GM19455 (cell line): ENCODE measurements around the gene KIF13A.
"Not testable (repeated sequence)": the region's sequence is repeated elsewhere in the genome, so short reads cannot be mapped to it uniquely, and the experiment has no call there.

ENCODE experiments used
- ATAC-seq: cut with Tn5 transposase; IDR thresholded peaks from one replicate; pipeline ENCODE4 v1.9.1; 2021; ENCODE audit not compliant: unreplicated experiment

The KIF13A gene

DNA sequence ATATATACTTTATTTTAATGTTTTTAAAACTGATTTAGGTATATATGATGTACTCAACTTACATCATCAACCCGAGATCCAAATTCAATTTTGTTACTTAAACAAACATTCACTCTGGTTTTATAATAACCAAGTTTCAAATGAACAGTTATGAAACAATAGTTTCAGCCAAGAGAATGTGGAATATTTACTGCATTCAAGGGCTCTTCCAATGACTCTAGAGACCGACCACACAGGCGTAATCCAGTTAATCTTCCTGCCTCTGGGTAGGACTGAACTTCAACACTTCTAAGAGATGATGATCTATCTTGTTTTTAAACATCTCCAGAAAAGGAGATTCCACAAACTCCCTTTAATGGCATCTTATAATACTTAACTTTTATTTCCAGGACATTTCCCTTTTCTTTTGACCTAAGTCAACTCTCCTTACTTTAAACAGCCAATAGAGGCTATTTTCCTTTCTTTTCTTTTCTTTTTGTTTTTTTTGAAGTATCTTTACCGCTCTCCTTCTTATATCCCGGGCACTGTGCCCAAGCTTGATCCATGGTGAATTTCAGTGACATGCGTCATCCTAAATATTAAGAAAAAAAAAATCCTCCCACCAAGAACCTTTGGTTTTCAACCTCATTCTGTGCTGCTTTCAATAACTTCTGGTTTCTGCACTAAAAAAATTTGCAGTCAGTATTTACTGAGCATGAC is 110.1 kb downstream of the KIF13A start:
- no peak for ATAC-seq

DNA sequence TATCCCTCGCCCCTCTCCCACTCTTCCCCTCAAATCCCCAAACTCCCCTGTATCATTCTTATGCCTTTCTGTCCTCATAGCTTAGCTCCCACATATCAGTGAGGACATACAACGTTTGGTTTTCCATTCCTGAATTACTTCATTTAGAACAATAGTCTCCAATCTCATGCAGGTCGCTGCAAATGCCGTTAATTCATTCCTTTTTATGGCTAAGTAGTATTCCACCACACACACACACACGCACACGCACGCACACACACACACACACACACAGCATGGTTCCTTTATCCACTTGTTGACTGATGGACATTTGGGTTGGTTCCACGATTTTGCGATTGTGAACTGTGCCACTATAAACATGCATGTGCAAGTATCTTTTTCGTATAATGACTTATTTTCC is 112.7 kb downstream of the KIF13A start:
- ATAC-seq: no peak

DNA sequence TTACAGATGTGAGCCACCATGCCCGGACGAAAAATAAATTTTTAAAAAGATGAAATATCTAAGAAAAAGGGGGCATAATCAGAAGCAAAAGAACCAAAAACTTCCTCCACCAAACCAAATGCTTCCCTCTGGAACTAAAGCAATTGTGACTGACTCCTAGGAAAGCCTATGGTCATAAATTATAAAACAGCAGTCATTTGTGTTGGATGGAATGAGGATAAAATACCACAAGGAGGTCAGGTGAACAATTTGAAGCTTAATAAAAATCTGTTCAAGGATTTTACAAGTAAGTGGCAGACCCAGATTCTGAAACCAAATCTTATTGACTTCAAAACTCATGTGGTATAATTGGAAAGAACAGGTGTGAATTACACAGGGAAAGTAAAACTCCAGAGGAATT is 114.5 kb downstream of the KIF13A start:
- ATAC-seq: no peak

DNA sequence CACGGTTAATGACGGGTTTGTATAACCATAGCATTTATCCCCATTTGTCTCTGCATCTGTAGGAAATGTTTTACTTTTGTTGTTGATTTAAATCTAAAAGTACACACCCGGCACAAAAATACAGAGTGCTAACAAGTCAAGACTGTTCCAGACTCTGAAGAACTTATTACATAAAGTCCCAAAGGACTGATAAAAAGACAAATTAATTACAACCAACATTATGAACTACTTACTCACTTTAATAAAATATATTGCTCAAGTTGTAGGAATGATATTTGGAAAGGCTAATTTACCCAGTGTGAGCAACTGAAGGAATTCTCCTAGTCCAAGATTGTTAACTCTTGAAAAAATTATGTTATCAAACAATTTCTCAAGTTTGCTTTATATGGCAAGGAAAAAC is 115.6 kb downstream of the KIF13A start:
- ATAC-seq: no peak

DNA sequence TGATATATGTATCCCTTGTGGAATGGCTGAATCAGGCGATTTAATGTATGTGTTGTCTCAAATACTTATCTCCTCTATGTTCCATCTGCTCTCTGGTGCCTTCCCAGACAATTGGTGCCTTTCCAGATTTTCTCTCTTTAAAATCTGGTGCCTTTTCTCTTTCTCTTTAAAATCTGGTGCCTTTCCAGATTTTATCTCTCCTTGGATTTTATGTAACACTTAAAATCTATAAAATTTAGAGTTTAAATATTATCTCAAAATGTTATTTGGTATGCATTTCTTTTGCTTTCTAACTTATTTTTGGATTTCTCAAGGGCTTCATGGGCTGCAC is 116.3 kb downstream of the KIF13A start:
- no peak for ATAC-seq

DNA sequence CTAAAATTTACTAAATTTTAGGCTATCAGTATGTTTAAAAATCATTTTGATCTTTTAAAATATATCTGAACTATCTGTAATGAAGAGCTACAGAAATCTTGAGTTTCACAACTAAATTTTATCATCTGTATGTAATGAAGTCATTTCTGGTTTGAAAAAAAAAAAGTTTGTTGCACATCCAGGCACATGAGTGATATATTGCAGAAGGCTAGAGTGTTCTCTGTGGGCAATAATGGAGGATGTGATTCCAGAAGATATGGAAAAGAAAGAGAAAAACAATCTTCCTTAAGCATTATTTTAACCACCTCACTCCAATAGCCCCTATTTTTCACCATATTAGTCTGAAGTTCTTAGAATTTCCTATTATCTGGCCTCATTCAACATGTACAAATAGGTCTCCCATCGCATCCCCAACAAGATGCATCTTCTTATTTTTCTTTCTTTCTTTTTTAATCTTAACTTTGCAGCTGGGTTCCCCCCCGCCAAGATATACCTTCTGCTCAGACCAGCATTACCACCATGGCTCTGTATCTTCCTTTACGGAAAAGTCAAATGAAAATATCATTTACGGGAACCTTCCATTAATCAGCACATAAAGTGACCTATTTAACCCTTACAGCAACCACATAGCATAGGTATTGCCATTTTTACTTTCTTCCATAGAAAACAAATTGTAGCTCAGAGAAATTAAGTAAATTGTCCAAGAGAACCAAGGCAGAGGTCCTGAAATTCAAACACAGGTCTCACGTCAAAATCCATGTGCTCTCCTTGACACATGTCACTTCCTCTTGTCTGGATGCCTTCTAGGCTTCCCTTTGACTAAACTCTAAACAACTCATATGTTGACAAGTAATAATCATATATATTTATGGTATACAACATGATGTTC is 116.9 kb downstream of the KIF13A start:
- ATAC-seq: no peak

DNA sequence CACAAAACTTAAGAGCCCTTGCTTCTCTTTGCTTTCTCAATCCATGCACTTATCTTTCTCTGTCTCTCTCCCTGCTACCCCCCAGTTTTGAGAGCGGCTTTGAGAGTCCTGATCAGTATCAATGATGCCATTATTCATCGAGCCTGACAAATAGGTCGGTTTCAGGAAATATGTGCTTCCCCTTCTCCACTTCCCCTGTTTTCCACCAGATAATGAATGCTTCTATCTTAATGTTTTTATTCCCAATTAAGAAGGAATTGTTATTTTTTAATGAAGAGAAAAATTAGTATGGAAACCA is 117.7 kb downstream of the KIF13A start:
- no peak for ATAC-seq

DNA sequence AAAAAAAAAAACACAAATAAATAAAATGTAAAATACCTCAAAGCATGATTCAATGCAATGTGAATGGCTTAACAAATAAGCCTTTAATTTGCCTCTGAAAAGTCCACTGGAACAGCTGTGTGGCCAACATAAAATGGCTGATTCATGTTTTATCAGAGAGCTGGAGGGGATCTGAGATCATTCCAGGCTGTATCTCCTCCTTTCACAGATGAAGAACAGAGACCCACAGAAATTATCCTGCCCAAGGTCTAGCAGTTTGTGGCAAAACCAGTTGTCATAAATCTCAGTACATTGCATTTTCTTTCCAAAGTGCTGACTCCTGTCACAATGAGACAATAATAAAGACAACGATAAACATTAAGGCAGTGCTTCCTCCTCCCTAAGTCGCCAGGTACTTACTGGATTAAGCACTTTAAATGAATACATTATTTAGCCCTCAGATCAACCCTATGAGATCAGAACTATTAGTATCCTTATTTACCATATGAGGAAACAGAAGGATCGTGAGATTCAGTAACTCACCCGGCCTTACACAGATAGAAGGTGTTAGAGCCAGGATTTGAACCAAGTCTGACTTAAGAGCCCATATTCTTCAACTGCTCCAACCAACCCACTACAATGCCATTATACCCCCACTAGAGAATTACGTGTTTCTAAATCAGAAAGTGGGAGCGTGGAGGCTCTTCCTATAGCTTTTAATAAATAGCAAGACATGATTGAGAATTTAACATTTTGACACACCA is 118.3 kb downstream of the KIF13A start:
- no peak for ATAC-seq

DNA sequence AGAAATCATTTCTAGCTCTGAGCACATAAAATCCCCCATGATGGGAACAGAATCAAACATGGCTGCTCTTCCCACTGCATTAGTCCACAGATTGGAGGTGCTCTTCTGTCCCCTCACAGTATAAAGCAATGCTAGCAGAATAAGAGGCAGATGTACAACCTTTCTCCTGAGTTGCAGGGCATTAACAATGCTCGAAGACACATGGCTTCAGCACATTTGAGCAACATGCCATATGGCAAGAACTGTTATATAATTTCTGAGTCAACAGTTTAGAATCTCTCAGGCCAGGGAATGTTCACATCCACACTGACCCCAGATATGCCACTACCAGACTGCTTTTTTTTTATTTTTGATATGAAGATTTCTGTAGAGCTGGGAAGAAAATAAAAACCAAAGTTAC is 119.6 kb downstream of the KIF13A start:
- no peak for ATAC-seq

DNA sequence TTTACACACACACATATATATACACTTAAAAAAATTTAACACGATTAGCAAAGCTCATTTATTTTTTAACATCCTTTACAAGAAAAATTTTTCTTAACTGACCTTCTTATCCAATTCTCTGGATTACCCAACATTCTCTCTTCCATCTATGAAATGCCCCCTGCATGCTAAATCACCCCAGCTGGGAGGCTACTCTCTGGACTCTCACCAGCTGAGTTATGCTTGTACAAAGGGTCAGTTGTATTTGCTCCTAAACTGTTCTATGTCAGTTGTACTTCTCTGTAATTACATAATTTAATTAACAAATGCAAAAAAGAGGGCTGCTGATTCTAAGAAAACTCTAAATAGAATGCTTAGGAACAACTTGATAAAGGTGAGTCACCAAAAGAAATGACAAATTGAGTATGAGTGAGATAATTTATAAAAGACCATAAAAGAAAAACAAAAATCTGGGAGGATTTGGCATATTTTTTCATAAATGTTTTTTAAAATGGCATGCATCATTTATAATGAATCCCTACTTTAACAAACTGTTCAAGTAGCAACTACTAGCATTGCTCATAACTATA is 120.5 kb downstream of the KIF13A start:
- ATAC-seq: no peak

DNA sequence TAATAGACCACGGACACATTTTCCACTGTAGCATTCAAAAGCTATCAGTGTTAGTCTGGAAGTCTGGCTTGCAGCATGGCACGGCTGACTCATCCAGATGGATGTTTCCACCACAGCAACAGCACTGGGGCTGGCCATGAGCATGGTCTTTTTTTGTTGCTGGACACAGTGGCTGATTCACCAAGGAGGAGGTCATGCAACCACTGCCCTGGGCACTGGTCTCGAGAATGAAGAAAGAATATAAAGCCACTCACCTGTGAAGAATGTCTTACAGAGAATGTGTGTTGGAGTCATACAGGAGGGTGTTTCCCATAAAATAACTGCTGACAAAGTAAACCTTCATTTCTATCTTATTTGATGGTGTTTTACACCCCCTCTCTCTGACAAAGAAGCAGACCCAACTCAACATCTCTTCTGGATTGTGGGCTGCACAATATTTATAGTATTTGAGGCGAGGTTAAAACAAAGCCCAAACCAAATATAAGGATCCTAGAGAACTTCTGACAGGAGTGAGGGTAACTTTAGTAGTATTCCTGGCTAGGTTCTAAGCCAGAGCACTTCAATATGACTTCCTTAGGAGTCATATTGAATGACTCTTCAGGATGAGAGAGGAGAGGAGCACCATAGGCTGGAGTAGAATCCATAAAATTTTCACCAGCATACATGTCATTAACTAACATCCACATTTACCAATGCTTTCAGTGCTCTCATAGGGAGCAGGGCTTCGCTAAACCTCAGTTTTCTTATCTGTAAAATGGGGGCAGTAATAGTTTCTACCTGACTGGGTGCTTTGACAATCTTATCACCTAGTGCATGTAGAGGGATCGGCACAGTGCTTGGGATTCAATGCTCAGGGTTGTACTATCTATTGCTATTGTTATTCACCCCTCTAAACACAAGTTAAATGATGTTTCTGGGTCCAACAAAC is 121.4 kb downstream of the KIF13A start:
- no peak for ATAC-seq

DNA sequence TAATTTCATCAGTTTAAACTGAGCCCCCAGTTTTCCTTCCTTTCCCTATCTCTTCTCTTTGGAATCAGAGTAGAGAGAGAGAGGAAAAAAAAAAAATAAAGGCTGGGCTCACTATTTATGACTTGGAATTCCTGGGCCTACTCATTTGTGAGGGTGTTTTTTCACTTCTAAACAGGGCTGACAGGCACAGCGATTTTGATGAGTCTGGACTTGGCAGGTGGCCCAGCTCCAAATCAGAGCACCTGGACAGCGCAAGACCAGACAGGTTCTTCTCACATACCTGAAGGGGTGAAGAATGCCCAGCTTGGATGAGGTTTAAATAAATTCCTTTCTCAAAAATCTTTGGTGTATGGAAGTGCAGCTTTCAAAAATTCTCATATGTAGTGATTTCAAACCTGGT is 122.2 kb downstream of the KIF13A start:
- no peak for ATAC-seq

DNA sequence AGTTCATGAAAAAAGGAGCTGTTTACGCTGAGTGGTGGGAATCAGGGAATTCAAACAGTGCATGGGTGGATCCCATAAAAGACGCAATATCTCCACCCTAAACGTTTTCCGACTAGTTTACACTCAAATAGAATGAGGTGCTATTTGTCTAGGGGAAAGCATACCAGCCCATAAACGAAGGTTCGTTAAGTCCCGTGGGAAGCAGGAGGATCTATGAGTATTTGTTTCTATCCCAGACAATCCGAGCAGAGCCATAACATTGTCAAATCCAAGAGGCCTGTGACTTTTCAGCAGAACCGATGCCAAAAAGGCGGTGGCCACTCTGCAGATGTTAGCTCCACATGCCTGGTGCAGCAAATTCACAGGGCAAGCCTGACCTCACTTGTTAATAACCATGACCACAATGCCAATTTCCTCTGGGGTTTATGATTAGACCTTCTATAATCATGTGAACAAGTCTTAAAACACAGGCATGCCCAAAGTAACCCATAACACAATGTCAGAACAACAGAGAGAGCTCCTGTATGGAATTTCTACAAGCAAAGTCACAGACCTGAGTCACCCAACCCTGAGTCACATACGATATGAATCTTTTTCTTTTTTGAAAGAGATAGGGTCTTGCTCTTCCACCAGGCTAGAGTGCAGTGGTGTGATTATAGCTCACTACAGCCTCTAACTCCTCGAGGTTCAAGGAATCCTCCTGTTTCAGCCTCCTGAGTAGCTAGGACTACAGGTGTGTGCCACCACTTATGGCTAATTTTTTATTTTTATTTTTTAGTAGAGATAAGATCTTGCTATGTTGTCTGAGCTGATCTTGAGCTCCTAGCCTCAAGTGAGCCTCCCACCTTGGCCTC is 123.3 kb downstream of the KIF13A start:
- no peak for ATAC-seq

DNA sequence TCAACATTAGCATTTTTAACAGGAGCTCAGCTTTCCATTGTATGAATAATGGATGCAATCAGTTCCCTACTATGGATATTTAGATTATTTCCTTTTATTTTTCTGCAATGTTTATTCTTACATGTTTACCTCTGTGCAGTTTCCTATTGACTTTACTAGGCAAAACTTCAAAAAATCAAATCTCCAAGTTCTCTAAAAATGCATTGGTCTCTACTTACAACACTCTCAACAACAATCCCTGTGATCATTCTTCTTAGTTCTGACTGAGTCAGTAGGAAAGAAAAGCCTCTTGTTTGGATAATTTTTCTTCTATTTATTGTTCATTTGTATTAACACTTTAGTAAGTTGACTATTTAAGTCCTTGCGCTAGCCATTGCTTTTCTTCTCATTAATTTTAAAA is 126.1 kb downstream of the KIF13A start:
- no peak for ATAC-seq

DNA sequence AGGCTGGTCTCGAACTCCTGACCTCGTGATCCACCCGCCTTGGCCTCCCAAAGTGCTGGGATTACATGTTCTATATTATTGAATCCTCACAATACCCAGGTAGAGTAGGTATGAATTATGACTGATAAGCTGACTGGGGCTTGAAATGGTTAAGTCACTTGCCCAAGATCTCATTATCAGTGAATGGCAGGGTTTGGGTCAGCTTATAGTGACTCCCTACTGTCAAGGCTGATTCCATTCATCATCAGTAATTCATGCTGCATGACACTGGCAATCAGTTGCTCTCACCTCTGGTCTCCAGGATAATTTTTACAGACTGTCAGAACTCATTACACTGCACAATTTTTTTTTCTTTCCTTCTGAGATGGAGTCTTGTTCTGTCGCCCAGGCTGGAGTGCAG is 127.6 kb downstream of the KIF13A start:
- ATAC-seq: no peak

DNA sequence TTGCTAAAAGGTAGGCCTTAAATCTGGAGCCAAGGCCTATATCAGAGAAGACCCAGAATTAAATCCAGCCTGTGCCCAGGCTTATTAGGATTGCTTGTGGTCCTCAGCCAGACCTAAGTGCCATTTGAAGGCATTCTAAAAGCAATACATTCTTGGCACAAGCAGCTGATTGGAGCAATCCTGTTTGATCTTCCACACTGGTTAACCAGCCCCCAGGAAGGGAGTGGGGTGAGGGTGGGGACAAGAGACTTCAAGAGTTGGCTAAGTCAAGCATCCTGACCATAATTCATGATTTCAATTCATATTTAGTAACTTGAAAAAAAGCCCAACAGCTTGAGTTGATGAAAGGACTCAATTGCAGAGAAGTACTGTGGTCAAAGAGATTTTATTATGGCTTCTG is 128.9 kb downstream of the KIF13A start:
- ATAC-seq: no peak

DNA sequence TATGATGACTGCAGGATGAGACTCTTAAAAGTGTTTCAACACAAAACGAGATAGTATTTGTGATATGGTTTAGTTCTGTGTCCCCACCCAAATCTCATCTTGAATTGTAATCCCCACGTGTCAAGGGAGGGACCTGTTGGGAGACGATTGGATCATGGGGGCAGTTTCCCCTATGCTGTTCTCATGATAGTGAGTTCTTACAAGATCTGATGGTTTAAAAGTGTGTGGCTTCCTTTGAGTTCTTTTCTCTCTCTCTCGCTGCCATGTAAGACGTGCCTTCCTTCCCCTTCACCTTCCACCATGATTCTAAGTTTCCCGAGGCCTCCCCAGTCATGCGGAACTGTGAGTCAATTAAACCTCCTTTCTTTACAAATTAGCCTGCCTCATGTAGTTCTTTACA is 130.2 kb downstream of the KIF13A start:
- ATAC-seq: not testable (repeated sequence)

DNA sequence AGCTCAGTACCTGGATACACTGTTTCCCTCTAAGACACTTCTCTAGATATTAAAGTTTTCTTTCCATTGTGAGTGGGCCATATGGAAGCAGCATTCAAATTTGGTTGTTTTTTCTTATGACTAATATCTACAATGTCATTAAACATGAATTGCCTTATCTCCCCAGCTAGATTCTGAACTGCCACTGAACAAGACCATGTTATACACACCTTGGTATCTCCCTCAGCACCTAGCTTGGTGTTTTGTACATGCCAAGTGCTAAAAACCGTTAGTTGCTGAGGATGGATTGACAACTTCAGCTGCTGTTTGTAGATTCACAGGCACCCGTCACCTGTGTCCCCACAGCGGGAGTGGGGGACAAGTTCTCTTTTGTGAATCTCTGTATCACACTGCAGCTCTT is 131.1 kb downstream of the KIF13A start:
- no peak for ATAC-seq

DNA sequence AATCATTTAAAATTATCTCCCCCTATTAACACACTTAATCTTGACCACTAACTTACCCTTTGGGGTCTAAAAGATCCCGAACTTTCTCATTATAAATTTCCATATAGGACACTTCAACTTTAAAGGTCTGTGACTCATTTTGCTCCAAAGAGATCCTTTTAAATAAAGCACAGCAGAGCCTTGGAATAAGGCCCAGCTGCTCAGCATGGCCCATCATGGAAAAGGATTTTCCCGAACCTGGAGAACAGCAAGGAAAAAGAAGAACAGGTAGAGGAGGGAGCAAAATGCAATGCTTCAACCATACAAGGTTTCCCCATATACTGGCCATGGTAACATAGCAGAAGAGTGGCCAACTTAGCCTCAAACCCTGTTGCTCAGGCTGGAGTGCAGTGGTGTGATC is 132.1 kb downstream of the KIF13A start:
- ATAC-seq: no peak

DNA sequence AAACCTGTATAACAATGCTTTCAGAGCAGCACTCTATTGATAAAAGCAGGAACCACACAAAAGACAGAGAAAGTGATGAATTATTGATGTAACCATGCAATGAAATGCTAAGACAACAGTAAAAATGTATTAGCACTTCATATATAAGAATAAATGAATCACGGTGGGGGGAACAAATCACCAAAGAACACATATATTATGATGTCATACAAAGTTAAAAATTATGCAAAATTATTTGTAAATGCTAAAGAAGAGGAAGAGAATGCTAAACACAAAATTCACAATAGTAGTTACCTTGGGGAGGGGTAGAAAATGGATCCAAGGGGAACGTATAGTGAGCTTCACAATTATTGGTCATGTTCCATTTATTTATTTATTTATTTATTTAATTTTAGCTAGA is 133.9 kb downstream of the KIF13A start:
- no peak for ATAC-seq
